Endothelial cell of umbilical vein (primary cell): ENCODE data around the gene VPS52. TPM values are rescaled to one million over a fixed set of nuclear protein-coding genes. Genes with fewer than 3 reads are reported as not detected.

Experiments
- BruUV-seq: library from RNA; stranded (reverse); fragments of 400-500 nt; replicated peaks from 2 replicates; lab custom pipeline; 2021; lab: Mats Ljungman, UMichigan
- CTCF ChIA-PET: fragments of 300-600, 350-600 bp; sonication (Branson Sonifier 250); formaldehyde crosslinking; loops from one replicate; lab custom pipeline; 2021; ENCODE audit warnings: antibody characterized with exemption, inconsistent platforms; lab: Charles Lee
- POLR2A ChIA-PET: fragments of 300-600, 350-600 bp; sonication (Branson Sonifier 250); formaldehyde crosslinking; loops from one replicate; lab custom pipeline; 2021; ENCODE audit warnings: antibody characterized with exemption, inconsistent platforms; lab: Charles Lee
- DNase-seq: peaks from one replicate; pipeline ENCODE4 v3.0.0-alpha.2; 2011; ENCODE audit warnings: low read depth, low spot score
- FAIRE-seq: peaks from 2 replicates; lab custom pipeline; 2011; peaks lifted over from hg19 to GRCh38; lab: Jason Lieb, UNC
- H2AFZ ChIP-seq: 2 replicates; pipeline ENCODE4 v1.6.0; 2012; ENCODE audit warnings: low read depth, low read length, control low read depth, inconsistent platforms
- H3K27ac ChIP-seq: 2 replicates; pipeline ENCODE4 v1.5.1; 2011; ENCODE audit warnings: low read depth, mild to moderate bottlenecking, control low read depth, low read length, moderate library complexity; ENCODE audit not compliant: insufficient read depth
- H3K27me3 ChIP-seq, 2 experiments: 2 replicates each; pipeline versions ENCODE4 v1.6.0 to v1.6.1; 2011; ENCODE audit warnings: low read length in 2 of 2, mixed read lengths in 1 of 2; ENCODE audit not compliant: control insufficient read depth in 2 of 2, insufficient read depth in 2 of 2
- H3K36me3 ChIP-seq, 2 experiments: 2 replicates in 1 of 2; 3 replicates in 1 of 2; pipeline ENCODE4 v1.5.1; 2011; ENCODE audit warnings: low read length in 2 of 2, mild to moderate bottlenecking in 1 of 2, moderate library complexity in 1 of 2; ENCODE audit not compliant: control insufficient read depth in 2 of 2, insufficient read depth in 2 of 2; ENCODE audit errors: extremely low read depth in 1 of 2
- H3K4me1 ChIP-seq: 3 replicates; pipeline ENCODE4 v1.5.1; 2011; ENCODE audit warnings: mild to moderate bottlenecking, low read length; ENCODE audit not compliant: control insufficient read depth, insufficient read depth; ENCODE audit errors: extremely low read depth
- H3K4me2 ChIP-seq: 2 replicates; pipeline ENCODE4 v1.6.1; 2011; ENCODE audit warnings: low read length, control low read depth, mixed read lengths; ENCODE audit not compliant: insufficient read depth
- H3K4me3 ChIP-seq, 3 experiments: fragments of 200-600 bp in 1 of 3; sonication (generic), shearing (Covaris generic) in 1 of 3; replicated peaks in 1 of 3; 2 replicates each; pipeline ENCODE4 v1.5.1; 2011 to 2016; ENCODE audit warnings: control low read depth in 3 of 3, low read length in 3 of 3, mild to moderate bottlenecking in 2 of 3, inconsistent platforms in 1 of 3, low read depth in 1 of 3, moderate library complexity in 1 of 3; ENCODE audit not compliant: insufficient read depth in 1 of 3
- H3K79me2 ChIP-seq: 2 replicates; pipeline ENCODE4 v1.6.0; 2012; ENCODE audit warnings: low read length, inconsistent platforms; ENCODE audit not compliant: control insufficient read depth, insufficient read depth
- H3K9ac ChIP-seq: replicated peaks from 2 replicates; pipeline ENCODE3; 2011; ENCODE audit warnings: low read length, control low read depth; ENCODE audit not compliant: insufficient read depth; ENCODE audit errors: extremely low read depth
- H3K9me1 ChIP-seq: replicated peaks from 3 replicates; pipeline ENCODE4 v1.6.0; 2011; ENCODE audit warnings: mild to moderate bottlenecking, low read length; ENCODE audit not compliant: control insufficient read depth, insufficient read depth; ENCODE audit errors: extremely low read depth
- H3K9me3 ChIP-seq: replicated peaks from 2 replicates; pipeline ENCODE4 v1.5.1; 2012; ENCODE audit warnings: low read length, inconsistent platforms; ENCODE audit not compliant: control insufficient read depth, insufficient read depth
- H4K20me1 ChIP-seq: replicated peaks from 2 replicates; pipeline ENCODE3; 2011; ENCODE audit warnings: mild to moderate bottlenecking, low read length; ENCODE audit not compliant: control insufficient read depth, insufficient read depth; ENCODE audit errors: extremely low read depth
- EZH2 ChIP-seq: IDR thresholded peaks from 2 replicates; pipeline ENCODE4 v1.6.1; 2012; ENCODE audit warnings: borderline replicate concordance, low read depth, mild to moderate bottlenecking, moderate library complexity, low read length, inconsistent platforms; ENCODE audit not compliant: severe bottlenecking
- FOS ChIP-seq: IDR thresholded peaks from 2 replicates; pipeline ENCODE4 v1.6.1; 2011; ENCODE audit warnings: mild to moderate bottlenecking, low read length, moderate library complexity, borderline replicate concordance; ENCODE audit not compliant: insufficient read depth
- GATA2 ChIP-seq: IDR thresholded peaks from 2 replicates; pipeline ENCODE4 v1.7.0; 2011; ENCODE audit warnings: low read depth, mild to moderate bottlenecking, moderate library complexity, mixed read lengths, low read length; ENCODE audit not compliant: insufficient read length, insufficient read depth
- MAX ChIP-seq: IDR thresholded peaks from 2 replicates; pipeline ENCODE4 v1.6.1; 2011; ENCODE audit not compliant: insufficient read depth, insufficient read length
- MYC ChIP-seq: IDR thresholded peaks from one replicate; pipeline ENCODE4 v1.6.1; 2011; ENCODE audit warnings: mild to moderate bottlenecking, low read depth, low read length
- POLR2A ChIP-seq: IDR thresholded peaks from 2 replicates; pipeline ENCODE4 v1.6.1; 2012; ENCODE audit warnings: low read depth, mild to moderate bottlenecking, control low read depth, low read length
- POLR2AphosphoS5 ChIP-seq: IDR thresholded peaks from 2 replicates; pipeline ENCODE4 v1.6.1; 2012; ENCODE audit warnings: low read depth, mild to moderate bottlenecking, control low read depth, low read length, moderate library complexity; ENCODE audit not compliant: insufficient read depth
- dilution Hi-C: fragments of 300-500 bp; cut with MboI; formaldehyde crosslinking; loops from one replicate; pipeline ENCODE4 v1.15.0; 2019; ENCODE audit warnings: low sequenced_read_pairs; ENCODE audit not compliant: extremely low pct_ligation_motif_present
- intact Hi-C: fragments of 100-400 bp; cut with micrococcal nuclease; formaldehyde crosslinking; loops from one replicate; pipeline ENCODE4 v1.10.0; 2022
- polyA plus RNA-seq, 4 experiments: library from polyadenylated mRNA; depleted of rRNA in 3 of 4; stranded (reverse) in 3 of 4; unstranded in 1 of 4; fragments of >200 nt; gene quantifications; 2 replicates each; pipeline versions ENCODE4 v1.2.1 to v1.2.3, GENCODE V29; 2011 to 2012; ENCODE audit warnings: missing spikeins in 1 of 4
- total RNA-seq: library from RNA; stranded (reverse); gene quantifications from 2 replicates; pipeline ENCODE4 v1.2.3, GENCODE V29; 2021
- TF ChIP-seq, protein P1 (sequence below), 2 donors: IDR thresholded peaks; 1 replicate in 1 of 2; 2 replicates in 1 of 2; pipeline ENCODE4 v1.5.1; 2011; ENCODE audit warnings: low read length in 2 of 2, mild to moderate bottlenecking in 2 of 2, moderate library complexity in 2 of 2, control low read depth in 1 of 2, inconsistent platforms in 1 of 2, low read depth in 1 of 2; ENCODE audit not compliant: insufficient read depth in 1 of 2; ENCODE audit errors: extremely low read depth in 1 of 2

Gene VPS52
- total and polyA plus RNA-seq, 2 donors (not counting 3 experiments of a cell fraction or from before 2014, with no cell fraction given) = 49.2 to 112 TPM

- Histone ChIP-seq H3K9ac (no peak overlapping the region), H3K27ac (no peak overlapping the region), H3K79me2 (peaks cover 30% of the 10 kb centered on the region), H3K9me1 (no peaks in the 10 kb centered on the region), H3K9me3 (no peaks in the 10 kb centered on the region), H3K36me3 (peaks cover 8 to 39% of the 10 kb centered on the region in 2 experiments), H4K20me1 (peaks cover 1% of the 10 kb centered on the region), H2AFZ (no peak overlapping the region), H3K4me1 (peaks cover 39% of the 10 kb centered on the region), H3K27me3 (no peaks in the 10 kb centered on the region), H3K4me2 (peak overlapping the region; percentile 32), H3K4me3 (peak overlapping the region in 1 of 3 experiments; percentile 53)
- TF ChIP-seq GATA2 (no peak), MAX (no peak), POLR2A (no peak), MYC (no peak), POLR2AphosphoS5 (no peak), FOS (no peak), EZH2 (no peak)
- TF ChIP-seq, protein P1, sequence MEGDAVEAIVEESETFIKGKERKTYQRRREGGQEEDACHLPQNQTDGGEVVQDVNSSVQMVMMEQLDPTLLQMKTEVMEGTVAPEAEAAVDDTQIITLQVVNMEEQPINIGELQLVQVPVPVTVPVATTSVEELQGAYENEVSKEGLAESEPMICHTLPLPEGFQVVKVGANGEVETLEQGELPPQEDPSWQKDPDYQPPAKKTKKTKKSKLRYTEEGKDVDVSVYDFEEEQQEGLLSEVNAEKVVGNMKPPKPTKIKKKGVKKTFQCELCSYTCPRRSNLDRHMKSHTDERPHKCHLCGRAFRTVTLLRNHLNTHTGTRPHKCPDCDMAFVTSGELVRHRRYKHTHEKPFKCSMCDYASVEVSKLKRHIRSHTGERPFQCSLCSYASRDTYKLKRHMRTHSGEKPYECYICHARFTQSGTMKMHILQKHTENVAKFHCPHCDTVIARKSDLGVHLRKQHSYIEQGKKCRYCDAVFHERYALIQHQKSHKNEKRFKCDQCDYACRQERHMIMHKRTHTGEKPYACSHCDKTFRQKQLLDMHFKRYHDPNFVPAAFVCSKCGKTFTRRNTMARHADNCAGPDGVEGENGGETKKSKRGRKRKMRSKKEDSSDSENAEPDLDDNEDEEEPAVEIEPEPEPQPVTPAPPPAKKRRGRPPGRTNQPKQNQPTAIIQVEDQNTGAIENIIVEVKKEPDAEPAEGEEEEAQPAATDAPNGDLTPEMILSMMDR (IDR thresholded peaks at IDR 0.05; ENCODE audit: extremely low read depth in 1 of 2, insufficient read depth in 1 of 2, low read depth in 1 of 2, low read length in 2 of 2) = no peak
- POLR2A ChIA-PET = interaction anchor here (1.0 to 2.3 kb wide), 3 partner anchors 20 to 306 kb away, joined by 4 to 8 read pairs (median 5); no protein-coding TSS in a partner anchor
- dilution Hi-C loops = no loop called here
- no peak for DNase-seq
- no TSS peak for BruUV-seq
- CTCF ChIA-PET = interaction anchor here (0.5 to 4.0 kb wide), 18 partner anchors 10 to 148 kb away, joined by 3 to 39 read pairs (median 4); partner anchors contain the start of genes PFDN6, RGL2, TAPBP and WDR46
- peak; percentile 12 for FAIRE-seq
- intact Hi-C loops = loop anchor here (2.0 kb wide), 1 partner anchor 35 kb away; no protein-coding TSS in a partner anchor
Measured at GRCh38 chr6:33277663-33278391, 6.2 kb upstream of the VPS52 start.
